Left ventricle myocardium inferior (tissue), 1 donor: ENCODE data around the gene HOXA9. TPM values are rescaled to one million over a fixed set of nuclear protein-coding genes. Genes with fewer than 3 reads are reported as not detected.
A peak's percentile ranks its signal among the peaks of the same experiment; 100 is the strongest.

Experiments
- DNase-seq: peaks from one replicate; pipeline ENCODE4 v3.0.0-alpha.2; 2020
- H3K27ac ChIP-seq: fragments of 200-600 bp; replicated peaks from 2 replicates; pipeline ENCODE4 v1.8.0; 2021
- H3K27me3 ChIP-seq: fragments of 200-600 bp; 2 replicates; pipeline ENCODE4 v1.8.0; 2021; ENCODE audit warnings: low read depth
- H3K36me3 ChIP-seq: fragments of 200-600 bp; 2 replicates; pipeline ENCODE4 v1.8.0; 2021
- H3K4me1 ChIP-seq: fragments of 200-600 bp; 2 replicates; pipeline ENCODE4 v1.8.0; 2021
- H3K4me3 ChIP-seq: fragments of 200-600 bp; 2 replicates; pipeline ENCODE4 v1.8.0; 2021; ENCODE audit warnings: mild to moderate bottlenecking, moderate library complexity
- H3K9me3 ChIP-seq: fragments of 200-600 bp; replicated peaks from 2 replicates; pipeline ENCODE4 v1.8.0; 2021
- CTCF ChIP-seq: fragments of 200-600 bp; IDR thresholded peaks from 2 replicates; pipeline ENCODE4 v1.8.0; 2021; ENCODE audit warnings: antibody characterized with exemption, mild to moderate bottlenecking, borderline replicate concordance
- intact Hi-C: fragments of 100-400 bp; cut with micrococcal nuclease; formaldehyde crosslinking; loops from one replicate; pipeline ENCODE4 v1.11.0; 2022
- total RNA-seq: library from RNA; stranded (reverse); fragmentation: NEBNext Ultra II Directional; extraction: Animal tissue kit (Norgen Biotek cat#: 25700); gene quantifications from one replicate; pipeline ENCODE4 v1.2.1, GENCODE V29; 2021
- donor health status: DM: no; HTN: yes; CAD: no; lungs with severe emphysema.

HOXA9 gene
- total RNA-seq, 1 donor from 2014 or later: not detected

- Histone ChIP-seq H3K27ac (no peak overlapping the region), H3K4me3 (no peak overlapping the region), H3K27me3 (peaks cover 100% of the 10 kb centered on the region), H3K4me1 (peaks cover 39% of the 10 kb centered on the region), H3K9me3 (no peaks in the 10 kb centered on the region), H3K36me3 (no peaks in the 10 kb centered on the region)
- no peak for TF ChIP-seq CTCF
- DNase-seq: no peak
- intact Hi-C loops: no loop called here
Measured at GRCh38 chr7:27157702-27158431, 7.5 kb downstream of the HOXA9 start.

GRCh38 chr7:27156916-27157701, 8.2 kb downstream of the HOXA9 start:
- TF ChIP-seq CTCF: no peak
- Histone ChIP-seq H3K27me3 (peaks cover 100% of the 10 kb centered on the region), H3K36me3 (no peaks in the 10 kb centered on the region), H3K9me3 (no peaks in the 10 kb centered on the region), H3K4me3 (peak overlapping the region; percentile 52), H3K4me1 (peaks cover 46% of the 10 kb centered on the region), H3K27ac (no peak overlapping the region)
- intact Hi-C loops: no loop called here
- no peak for DNase-seq

- Histone ChIP-seq H3K27me3 (peaks cover 100% of the 10 kb centered on the region), H3K4me3 (peak within 1 kb of the TSS; percentile 52), H3K4me1 (peaks cover 48% of the 10 kb centered on the region), H3K27ac (peak within 1 kb of the TSS; percentile 16), H3K9me3 (no peaks in the 10 kb centered on the region), H3K36me3 (no peaks in the 10 kb centered on the region)
- no peak for DNase-seq
- TF ChIP-seq CTCF: no peak
- intact Hi-C loops: no loop called here
Measured at GRCh38 chr7:27156508-27156898, 8.8 kb downstream of the HOXA9 start, which contains the start of gene HOXA7. HOXA7 (minus strand) TSS chr7:27156675; CDS start chr7:27156545, 130 bp downstream.

GRCh38 chr7:27155816-27156507, 9.4 kb downstream of the HOXA9 start:
- intact Hi-C loops: no loop called here
- Histone ChIP-seq H3K27ac (peak overlapping the region; percentile 16), H3K36me3 (no peaks in the 10 kb centered on the region), H3K4me1 (peaks cover 48% of the 10 kb centered on the region), H3K4me3 (peak overlapping the region; percentile 52), H3K9me3 (no peaks in the 10 kb centered on the region), H3K27me3 (peaks cover 100% of the 10 kb centered on the region)
- no peak for DNase-seq
- no peak for TF ChIP-seq CTCF

GRCh38 chr7:27154901-27155815, 10.2 kb downstream of the HOXA9 start:
- peak overlapping the region; percentile 52 for H3K4me3 ChIP-seq
- H3K4me1 ChIP-seq: peaks cover 46% of the 10 kb centered on the region
- no peak for TF ChIP-seq CTCF
- no peaks in the 10 kb centered on the region for H3K36me3 ChIP-seq
- intact Hi-C loops: no loop called here
- H3K27ac ChIP-seq: no peak overlapping the region
- H3K27me3 ChIP-seq: peaks cover 100% of the 10 kb centered on the region
- DNase-seq: no peak
- H3K9me3 ChIP-seq: no peaks in the 10 kb centered on the region
